Mesendoderm (in vitro differentiated cells): Measurements from ENCODE around the gene PLCB1.
"Not testable (repeated sequence)": the region's sequence is repeated elsewhere in the genome, so short reads cannot be mapped to it uniquely, and the experiment has no call there.

ENCODE experiments used
- DNase-seq: peaks from one replicate; pipeline ENCODE4 v3.0.0; 2013
- H2AK5ac ChIP-seq: 2 replicates; pipeline ENCODE4 v1.6.1; 2013; ENCODE audit warnings: low read length, inconsistent platforms
- H2BK120ac ChIP-seq: 2 replicates; pipeline ENCODE4 v1.6.1; 2013; ENCODE audit warnings: low read depth, mild to moderate bottlenecking, low read length, moderate library complexity, mixed read lengths
- H2BK15ac ChIP-seq: replicated peaks from 2 replicates; pipeline ENCODE4 v1.6.1; 2013; ENCODE audit warnings: low read depth, mild to moderate bottlenecking, moderate library complexity
- H2BK5ac ChIP-seq: 2 replicates; pipeline ENCODE4 v1.6.1; 2013; ENCODE audit warnings: low read length, inconsistent platforms
- H3K18ac ChIP-seq: 2 replicates; pipeline ENCODE4 v1.6.1; 2013; ENCODE audit warnings: mild to moderate bottlenecking, low read length, mixed read lengths
- H3K23ac ChIP-seq: one replicate; pipeline ENCODE4 v1.6.1; 2013; ENCODE audit warnings: low read length
- H3K27ac ChIP-seq: 2 replicates; pipeline ENCODE4 v1.5.1; 2013; ENCODE audit warnings: low read depth, mild to moderate bottlenecking, inconsistent platforms, low read length, moderate library complexity
- H3K27me3 ChIP-seq: 2 replicates; pipeline ENCODE4 v1.6.1; 2013; ENCODE audit warnings: low read length, control low read depth, mild to moderate bottlenecking, inconsistent platforms; ENCODE audit not compliant: insufficient read depth, poor library complexity
- H3K36me3 ChIP-seq: 2 replicates; pipeline ENCODE4 v1.6.1; 2013; ENCODE audit warnings: low read length, inconsistent platforms; ENCODE audit not compliant: control insufficient read depth, insufficient read depth
- H3K4ac ChIP-seq: one replicate; pipeline ENCODE4 v1.6.1; 2013; ENCODE audit warnings: low read depth, mild to moderate bottlenecking, low read length, moderate library complexity
- H3K4me1 ChIP-seq: 2 replicates; pipeline ENCODE4 v1.6.1; 2013; ENCODE audit warnings: low read depth, low read length, inconsistent platforms; ENCODE audit not compliant: control insufficient read depth
- H3K4me2 ChIP-seq: 2 replicates; pipeline ENCODE4 v1.6.1; 2013; ENCODE audit warnings: low read length
- H3K4me3 ChIP-seq: 2 replicates; pipeline ENCODE4 v1.5.1; 2013; ENCODE audit warnings: mild to moderate bottlenecking, low read length
- H3K56ac ChIP-seq: one replicate; pipeline ENCODE4 v1.6.1; 2013; ENCODE audit warnings: low read length
- H3K79me1 ChIP-seq: 2 replicates; pipeline ENCODE4 v1.6.1; 2013; ENCODE audit warnings: low read length, inconsistent platforms
- H3K79me2 ChIP-seq: 2 replicates; pipeline ENCODE4 v1.6.1; 2013; ENCODE audit warnings: mild to moderate bottlenecking, low read length; ENCODE audit not compliant: control insufficient read depth, insufficient read depth
- H3K9ac ChIP-seq: 2 replicates; pipeline ENCODE4 v1.6.1; 2013; ENCODE audit warnings: low read length, inconsistent platforms
- H4K5ac ChIP-seq: one replicate; pipeline ENCODE4 v1.6.1; 2013; ENCODE audit warnings: low read length
- H4K8ac ChIP-seq: one replicate; pipeline ENCODE4 v1.6.1; 2013; ENCODE audit warnings: low read depth, mild to moderate bottlenecking, control low read depth, low read length, moderate library complexity
- WGBS: extraction: QIAGEN DNeasy Blood & Tissue Kit; methylation state at CpG from one replicate; pipeline ENCODE4 v1.1.7; 2013; ENCODE audit warnings: low lambda C conversion rate, missing lambda C conversion rate; ENCODE audit not compliant: insufficient coverage; ENCODE audit errors: extremely low coverage; 5-methylcytosine and 5-hydroxymethylcytosine counted together

PLCB1 gene

DNA sequence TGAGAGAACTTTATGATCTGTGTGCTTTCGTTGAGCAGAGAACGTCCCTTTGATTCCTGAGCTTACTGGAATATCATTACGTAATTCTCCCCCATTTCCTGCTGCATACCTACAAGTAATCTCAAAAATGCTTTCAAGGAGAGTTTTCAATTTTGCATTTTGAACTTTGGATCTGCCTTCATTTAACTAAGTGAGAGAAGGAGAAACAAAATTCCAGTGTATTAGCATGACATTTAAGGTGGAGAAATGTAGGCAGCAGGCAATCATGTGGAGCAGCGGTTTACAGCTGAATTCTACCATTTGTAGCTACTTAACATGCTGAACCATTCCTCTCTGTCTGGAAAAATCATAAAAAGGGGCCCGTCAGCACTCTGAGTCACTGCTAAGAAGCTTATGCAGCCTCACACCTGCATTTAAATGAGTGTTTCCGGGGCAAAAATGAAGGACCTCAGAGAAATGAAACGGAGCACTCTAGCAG, 451.5 kb downstream of the PLCB1 start:
- no CpG with 5 or more reads among the region's 7 CpGs for WGBS
- no peaks in the 10 kb centered on the region for H3K27me3 ChIP-seq
- H3K79me2 ChIP-seq: no peaks in the 10 kb centered on the region
- H3K27ac ChIP-seq: no peak overlapping the region
- no peak overlapping the region for H2BK15ac ChIP-seq
- no peak overlapping the region for H3K4me2 ChIP-seq
- H3K4me3 ChIP-seq: no peak overlapping the region
- no peak overlapping the region for H4K8ac ChIP-seq
- H3K9ac ChIP-seq: no peak overlapping the region
- H3K56ac ChIP-seq: no peak overlapping the region
- H3K18ac ChIP-seq: no peak overlapping the region
- H2BK120ac ChIP-seq: no peak overlapping the region
- no peak overlapping the region for H3K4ac ChIP-seq
- no peaks in the 10 kb centered on the region for H3K79me1 ChIP-seq
- DNase-seq: peak; percentile 16
- no peak overlapping the region for H2BK5ac ChIP-seq
- H3K4me1 ChIP-seq: no peaks in the 10 kb centered on the region
- H3K36me3 ChIP-seq: no peaks in the 10 kb centered on the region
- H2AK5ac ChIP-seq: no peak overlapping the region
- no peak overlapping the region for H4K5ac ChIP-seq
- no peak overlapping the region for H3K23ac ChIP-seq

DNA sequence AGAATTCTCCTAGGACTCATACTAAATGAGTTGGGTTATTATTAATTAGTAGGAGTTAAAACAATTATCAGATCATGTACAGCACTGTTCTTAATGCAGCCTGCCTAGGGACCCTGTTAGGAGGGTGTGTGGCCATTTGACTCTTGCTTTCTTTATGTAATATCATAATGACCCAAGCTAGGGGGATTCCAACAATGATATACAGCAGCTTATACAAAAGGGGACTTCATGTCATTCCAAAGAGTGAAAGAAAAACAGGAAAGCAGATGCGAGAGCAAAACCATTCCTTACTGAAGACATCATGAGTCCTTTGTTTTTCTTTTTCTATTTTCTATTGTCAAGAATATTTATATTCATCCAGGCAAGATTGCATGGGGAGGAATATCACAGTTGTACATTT, 455.2 kb downstream of the PLCB1 start:
- WGBS: no CpG with 5 or more reads among the region's 1 CpG
- Histone ChIP-seq H3K4me1 (no peaks in the 10 kb centered on the region), H3K9ac (no peak overlapping the region)

DNA sequence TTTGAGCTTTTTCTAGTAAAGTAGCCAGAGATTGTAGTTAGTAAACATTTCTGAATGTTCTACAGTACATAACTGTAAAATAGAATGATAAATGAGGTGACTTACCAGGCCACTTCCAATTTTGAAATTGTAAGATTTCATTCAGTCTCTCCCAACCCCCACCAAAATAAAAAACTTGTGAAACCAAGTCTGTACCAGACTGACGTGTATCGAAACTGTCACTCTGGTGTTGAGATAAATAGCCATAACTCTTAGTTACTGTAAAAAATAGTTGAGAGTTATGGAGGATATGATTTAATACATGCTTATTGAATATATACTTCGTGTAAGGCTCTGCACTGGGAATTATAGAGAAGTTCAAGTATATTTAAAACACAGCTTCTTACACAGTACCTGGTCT, 455.7 kb downstream of the PLCB1 start:
- no peak overlapping the region for H3K4ac ChIP-seq
- no peak overlapping the region for H3K56ac ChIP-seq
- WGBS: no CpG with 5 or more reads among the region's 3 CpGs
- H3K79me2 ChIP-seq: no peaks in the 10 kb centered on the region
- no peak overlapping the region for H3K4me2 ChIP-seq
- H3K36me3 ChIP-seq: no peaks in the 10 kb centered on the region
- H4K5ac ChIP-seq: no peak overlapping the region
- H3K18ac ChIP-seq: no peak overlapping the region
- H4K8ac ChIP-seq: no peak overlapping the region
- H3K4me3 ChIP-seq: no peak overlapping the region
- no peak overlapping the region for H2BK120ac ChIP-seq
- H3K27me3 ChIP-seq: no peaks in the 10 kb centered on the region
- no peaks in the 10 kb centered on the region for H3K4me1 ChIP-seq
- no peaks in the 10 kb centered on the region for H3K79me1 ChIP-seq
- no peak overlapping the region for H2AK5ac ChIP-seq
- DNase-seq: no peak
- no peak overlapping the region for H3K23ac ChIP-seq
- no peak overlapping the region for H2BK5ac ChIP-seq
- H3K9ac ChIP-seq: no peak overlapping the region
- no peak overlapping the region for H2BK15ac ChIP-seq
- no peak overlapping the region for H3K27ac ChIP-seq

More for the DNA sequence above, 455.2 kb downstream of the PLCB1 start:
- DNase-seq: no peak
- no peak overlapping the region for H3K27ac ChIP-seq
- H3K36me3 ChIP-seq: no peaks in the 10 kb centered on the region
- H2AK5ac ChIP-seq: no peak overlapping the region
- no peak overlapping the region for H3K18ac ChIP-seq
- H3K79me1 ChIP-seq: no peaks in the 10 kb centered on the region
- no peak overlapping the region for H4K5ac ChIP-seq
- H3K4ac ChIP-seq: no peak overlapping the region
- no peak overlapping the region for H3K23ac ChIP-seq
- no peak overlapping the region for H3K4me2 ChIP-seq
- no peak overlapping the region for H4K8ac ChIP-seq
- H2BK5ac ChIP-seq: no peak overlapping the region
- no peak overlapping the region for H2BK120ac ChIP-seq
- no peak overlapping the region for H3K56ac ChIP-seq
- H2BK15ac ChIP-seq: no peak overlapping the region
- no peaks in the 10 kb centered on the region for H3K79me2 ChIP-seq
- H3K4me3 ChIP-seq: no peak overlapping the region
- H3K27me3 ChIP-seq: no peaks in the 10 kb centered on the region

DNA sequence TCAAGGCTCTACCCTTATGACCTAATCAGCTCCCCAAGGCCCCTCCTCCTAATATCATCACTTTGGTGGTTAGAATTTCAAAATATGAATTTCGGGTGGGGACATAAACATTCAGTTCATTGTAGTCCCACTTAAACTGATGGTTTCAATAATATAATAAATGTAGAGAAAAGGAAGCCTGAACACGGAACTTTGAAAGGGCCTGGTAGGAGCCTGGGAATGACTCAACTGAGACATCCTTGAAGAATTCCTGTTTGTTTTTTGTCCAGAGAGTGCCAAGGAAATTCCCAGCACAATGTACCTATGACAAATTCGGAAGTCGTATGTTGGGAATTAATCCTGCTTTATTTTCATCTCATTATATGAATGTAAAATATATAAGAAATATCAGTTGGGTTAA, 457.9 kb downstream of the PLCB1 start:
- WGBS: no CpG with 5 or more reads among the region's 4 CpGs
- H3K27me3 ChIP-seq: no peaks in the 10 kb centered on the region
- no peak for DNase-seq
- no peak overlapping the region for H3K4ac ChIP-seq
- H3K27ac ChIP-seq: no peak overlapping the region
- H4K5ac ChIP-seq: no peak overlapping the region
- H3K79me1 ChIP-seq: no peaks in the 10 kb centered on the region
- no peak overlapping the region for H4K8ac ChIP-seq
- no peak overlapping the region for H2AK5ac ChIP-seq
- H3K79me2 ChIP-seq: no peaks in the 10 kb centered on the region
- no peak overlapping the region for H3K18ac ChIP-seq
- no peak overlapping the region for H3K4me2 ChIP-seq
- no peak overlapping the region for H2BK5ac ChIP-seq
- H3K4me1 ChIP-seq: no peaks in the 10 kb centered on the region
- H3K36me3 ChIP-seq: no peaks in the 10 kb centered on the region
- H2BK15ac ChIP-seq: no peak overlapping the region
- no peak overlapping the region for H3K23ac ChIP-seq
- H2BK120ac ChIP-seq: no peak overlapping the region
- no peak overlapping the region for H3K56ac ChIP-seq
- no peak overlapping the region for H3K4me3 ChIP-seq
- H3K9ac ChIP-seq: no peak overlapping the region

DNA sequence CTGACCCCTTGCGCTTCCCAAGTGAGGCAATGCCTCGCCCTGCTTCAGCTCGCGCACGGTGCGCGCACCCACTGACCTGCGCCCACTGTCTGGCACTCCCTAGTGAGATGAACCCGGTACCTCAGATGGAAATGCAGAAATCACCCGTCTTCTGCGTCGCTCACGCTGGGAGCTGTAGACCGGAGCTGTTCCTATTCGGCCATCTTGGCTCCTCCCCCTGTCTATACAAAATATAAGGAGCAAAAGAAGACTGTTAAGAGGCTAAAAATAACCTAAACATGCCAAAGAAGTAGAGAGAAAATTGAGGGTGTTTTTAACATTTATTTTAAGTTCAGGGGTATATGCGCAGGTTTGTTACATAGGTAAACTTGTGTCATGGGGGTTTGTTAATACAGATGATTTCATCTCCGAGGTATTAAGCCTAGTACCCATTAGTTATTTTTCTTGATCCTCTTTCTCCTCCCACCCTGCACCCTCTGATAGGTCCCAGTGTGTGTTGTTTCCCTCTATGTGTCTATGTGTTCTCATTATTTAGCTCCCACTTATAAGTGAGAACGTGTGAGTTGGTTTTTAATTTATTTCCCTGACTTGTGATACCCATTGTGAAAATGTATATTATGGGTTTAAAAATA, 469.0 kb downstream of the PLCB1 start:
- H2BK5ac ChIP-seq, H2BK120ac ChIP-seq, H3K9ac ChIP-seq, H3K4me2 ChIP-seq, H3K27ac ChIP-seq, H3K4ac ChIP-seq, H3K18ac ChIP-seq, H2BK15ac ChIP-seq, H3K4me3 ChIP-seq, H3K79me1 ChIP-seq, H3K4me1 ChIP-seq, H3K23ac ChIP-seq, H2AK5ac ChIP-seq, H3K36me3 ChIP-seq, H4K5ac ChIP-seq, DNase-seq, H3K27me3 ChIP-seq, H4K8ac ChIP-seq, H3K56ac ChIP-seq, H3K79me2 ChIP-seq: not testable (repeated sequence)
- no CpG with 5 or more reads among the region's 18 CpGs for WGBS

DNA sequence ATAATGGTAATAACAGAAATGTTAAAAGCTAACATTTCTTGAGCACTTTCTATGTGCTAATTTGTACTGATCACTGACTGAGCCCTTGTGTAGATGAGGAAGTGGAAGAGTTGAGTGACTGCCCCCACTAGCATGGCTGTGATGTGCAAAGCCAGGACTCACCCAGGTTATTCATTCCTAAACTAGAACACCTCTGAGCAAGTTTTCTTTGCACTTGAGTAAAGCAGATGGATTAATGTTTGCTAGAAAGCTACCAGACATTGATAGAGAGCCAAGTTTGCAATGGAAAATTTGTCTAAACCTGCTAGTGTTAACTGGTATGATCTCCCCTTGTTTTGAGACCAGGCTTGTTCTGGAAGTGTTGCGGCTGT, 469.5 kb downstream of the PLCB1 start:
- Histone ChIP-seq H2BK5ac (no peak overlapping the region), H3K9ac (no peak overlapping the region), H2AK5ac (no peak overlapping the region), H3K27me3 (no peaks in the 10 kb centered on the region), H4K5ac (no peak overlapping the region), H3K4me2 (no peak overlapping the region), H3K4me1 (no peaks in the 10 kb centered on the region), H3K4me3 (no peak overlapping the region), H3K4ac (no peak overlapping the region), H3K79me2 (no peaks in the 10 kb centered on the region), H3K27ac (no peak overlapping the region), H2BK120ac (no peak overlapping the region), H4K8ac (no peak overlapping the region), H2BK15ac (no peak overlapping the region), H3K36me3 (no peaks in the 10 kb centered on the region), H3K79me1 (no peaks in the 10 kb centered on the region), H3K56ac (no peak overlapping the region), H3K23ac (no peak overlapping the region), H3K18ac (no peak overlapping the region)
- no CpG with 5 or more reads among the region's 1 CpG for WGBS
- no peak for DNase-seq
